HepG2 (cell line): ENCODE results near the gene FAS. TPM values are rescaled to one million over a fixed set of nuclear protein-coding genes. Genes with fewer than 3 reads are reported as not detected.

ENCODE experiments used
- ATAC-seq: fragments of 200-7000 bp; cut with Tn5 transposase; 3 replicates; pipeline ENCODE4 v1.9.1; 2020; ENCODE audit warnings: mild to moderate bottlenecking, moderate library complexity
- BruUV-seq: library from RNA; stranded (reverse); fragments of 400-500 nt; replicated peaks from 2 replicates; lab custom pipeline; 2021; lab: Mats Ljungman, UMichigan
- CTCF ChIA-PET: fragments of 300-600 bp; formaldehyde crosslinking; extraction: SDS; loops from one replicate; lab custom pipeline; 2021; ENCODE audit warnings: low total read pairs, inconsistent platforms, low intra/inter-chr PET ratio; lab: Yijun Ruan, JAX
- POLR2A ChIA-PET: fragments of 350-600 bp; sonication (Branson Sonifier 250); formaldehyde crosslinking; loops from one replicate; lab custom pipeline; 2020; ENCODE audit warnings: antibody characterized with exemption, inconsistent platforms; lab: Yijun Ruan, JAX
- DNase-seq: peaks from one replicate; pipeline ENCODE4 v3.0.0-alpha.2; 2015; ENCODE audit warnings: low spot score
- FAIRE-seq: peaks from 3 replicates; lab custom pipeline; 2011; peaks lifted over from hg19 to GRCh38; lab: Jason Lieb, UNC
- H2AFZ ChIP-seq: one replicate; pipeline ENCODE4 v1.6.1; 2011; ENCODE audit warnings: low read length, inconsistent platforms
- H3K27ac ChIP-seq: fragments of 300-600 bp; 3 replicates; pipeline ENCODE4 v1.8.0; 2011; ENCODE audit warnings: mixed run types, mild to moderate bottlenecking, mixed read lengths, low read length, inconsistent platforms; ENCODE audit not compliant: insufficient read depth; ENCODE audit errors: extremely low read length
- H3K27me3 ChIP-seq, 2 experiments: fragments of 200-600 bp in 1 of 2; 2 replicates in 1 of 2; 3 replicates in 1 of 2; pipeline versions ENCODE4 v1.6.0 to v1.8.0; 2011; ENCODE audit warnings: low read length in 2 of 2, mild to moderate bottlenecking in 2 of 2, moderate library complexity in 2 of 2, inconsistent platforms in 1 of 2; ENCODE audit not compliant: insufficient read depth in 2 of 2, control insufficient read depth in 1 of 2
- H3K36me3 ChIP-seq, 2 experiments: fragments of 200-600 bp in 1 of 2; replicated peaks in 1 of 2; 2 replicates in 1 of 2; 3 replicates in 1 of 2; pipeline versions ENCODE4 v1.5.1 to v1.8.0; 2011; ENCODE audit warnings: low read length in 2 of 2, inconsistent platforms in 1 of 2; ENCODE audit not compliant: insufficient read depth in 2 of 2, control insufficient read depth in 1 of 2
- H3K4me1 ChIP-seq: 2 replicates; pipeline ENCODE4 v1.5.1; 2012; ENCODE audit warnings: low read length, inconsistent platforms; ENCODE audit not compliant: insufficient read depth
- H3K4me2 ChIP-seq: 2 replicates; pipeline ENCODE4 v1.6.0; 2011; ENCODE audit warnings: low read depth, low read length, inconsistent platforms
- H3K4me3 ChIP-seq, 3 experiments: fragments of 200-600 bp in 1 of 3; sonication (generic), shearing (Covaris generic) in 1 of 3; replicated peaks in 1 of 3; 2 replicates each; pipeline ENCODE4 v1.5.1; 2011 to 2016; ENCODE audit warnings: low read length in 3 of 3, inconsistent platforms in 2 of 3, low read depth in 2 of 3, mild to moderate bottlenecking in 2 of 3, control low read depth in 1 of 3, mixed read lengths in 1 of 3; ENCODE audit not compliant: insufficient read depth in 1 of 3
- H3K79me2 ChIP-seq: one replicate; pipeline ENCODE4 v1.6.1; 2011; ENCODE audit warnings: low read length, inconsistent platforms; ENCODE audit not compliant: insufficient read depth
- H3K9ac ChIP-seq: 2 replicates; pipeline ENCODE4 v1.6.0; 2011; ENCODE audit warnings: mild to moderate bottlenecking, low read depth, low read length, inconsistent platforms; ENCODE audit not compliant: insufficient read depth
- H3K9me3 ChIP-seq: 2 replicates; pipeline ENCODE4 v1.5.1; 2012; ENCODE audit warnings: mild to moderate bottlenecking, low read length
- H4K20me1 ChIP-seq: 2 replicates; pipeline ENCODE4 v1.6.0; 2011; ENCODE audit warnings: inconsistent platforms, mild to moderate bottlenecking, low read length, moderate library complexity; ENCODE audit not compliant: insufficient read depth
- EHMT2 ChIP-seq: fragments of 200-600 bp; sonication (generic); IDR thresholded peaks from 2 replicates; pipeline ENCODE4 v1.7.0; 2017; ENCODE audit warnings: antibody characterized with exemption, low read depth, low read length, borderline replicate concordance
- HNRNPUL1 ChIP-seq: fragments of 200-400 bp; formaldehyde crosslinking; IDR thresholded peaks from 2 replicates; pipeline ENCODE4 v1.6.1; 2017; ENCODE audit warnings: low read depth, mild to moderate bottlenecking, low read length, moderate library complexity
- KDM3A ChIP-seq: IDR thresholded peaks from 2 replicates; pipeline ENCODE4 v1.6.1; 2018; ENCODE audit warnings: low read depth, missing compliant biosample characterization
- KDM5A ChIP-seq: fragments of 200-600 bp; sonication (generic); IDR thresholded peaks from 2 replicates; pipeline ENCODE4 v1.7.0; 2018; ENCODE audit warnings: antibody characterized with exemption, mild to moderate bottlenecking, low read length, borderline replicate concordance
- MYNN ChIP-seq: sonication (generic); formaldehyde crosslinking; IDR thresholded peaks from 2 replicates; pipeline ENCODE4 v1.4.0; 2020; ENCODE audit warnings: mild to moderate bottlenecking, low read depth, missing genetic modification reagents
- PHF21A ChIP-seq: sonication (generic); formaldehyde crosslinking; IDR thresholded peaks from 2 replicates; pipeline ENCODE4 v1.5.0; 2020; ENCODE audit warnings: mild to moderate bottlenecking, missing genetic modification reagents
- RNF2 ChIP-seq: fragments of 450-650 bp; conservative IDR thresholded peaks from 2 replicates; pipeline ENCODE4 v1.6.1; 2016; ENCODE audit warnings: low read depth
- SMAD9 ChIP-seq: sonication (generic); formaldehyde crosslinking; IDR thresholded peaks from 2 replicates; pipeline ENCODE4 v1.5.1; 2020; ENCODE audit warnings: mild to moderate bottlenecking, missing genetic modification reagents
- ZFP37 ChIP-seq: sonication (generic); formaldehyde crosslinking; IDR thresholded peaks from 2 replicates; pipeline ENCODE4 v1.4.0; 2020; ENCODE audit warnings: missing genetic modification reagents, borderline replicate concordance
- ZNF124 ChIP-seq: sonication (generic); formaldehyde crosslinking; IDR thresholded peaks from 2 replicates; pipeline ENCODE4 v1.4.0; 2020; ENCODE audit warnings: missing genetic modification reagents
- ZNF737 ChIP-seq: sonication (generic); formaldehyde crosslinking; IDR thresholded peaks from 2 replicates; pipeline ENCODE4 v1.5.0; 2020; ENCODE audit warnings: missing genetic modification reagents, mild to moderate bottlenecking, borderline replicate concordance
- ZSCAN21 ChIP-seq: sonication (generic); formaldehyde crosslinking; IDR thresholded peaks from 2 replicates; pipeline ENCODE4 v1.8.0; 2022; ENCODE audit warnings: mild to moderate bottlenecking, missing genetic modification reagents, moderate library complexity, borderline replicate concordance
- WGBS: methylation state at CpG from one replicate; pipeline ENCODE4 v1.1.6; 2017; ENCODE audit warnings: low lambda C conversion rate; 5-methylcytosine and 5-hydroxymethylcytosine counted together
- in situ Hi-C: cut with HindIII; loops from 2 replicates; pipeline ENCODE4 v1.10.0; 2017; ENCODE audit warnings: low pct_unique_long_range_greater_than_20kb; ENCODE audit not compliant: extremely low pct_ligation_motif_present
- intact Hi-C: fragments of 100-400 bp; cut with micrococcal nuclease; formaldehyde crosslinking; loops from one replicate; pipeline ENCODE4 v1.10.0; 2022; ENCODE audit not compliant: unreplicated experiment
- polyA plus RNA-seq, 8 experiments: library from polyadenylated mRNA; depleted of rRNA in 3 of 8; stranded (reverse) in 7 of 8; unstranded in 1 of 8; fragments of >200 nt; fragmentation: Illumina TruSeq in 4 of 8; extraction: Trizol in 4 of 8; gene quantifications; 2 replicates each; pipeline versions ENCODE4 v1.2.1 to v1.2.3, GENCODE V29; 2011 to 2016; ENCODE audit warnings: low read depth in 4 of 8, missing spikeins in 1 of 8, mixed read lengths in 1 of 8; ENCODE audit not compliant: insufficient read depth in 1 of 8
- total RNA-seq, 5 experiments: library from RNA; depleted of rRNA; stranded (reverse); fragments of >200 nt; fragmentation: Illumina TruSeq; extraction: Trizol; gene quantifications; 2 replicates each; pipeline ENCODE4 v1.2.3, GENCODE V29; 2016; ENCODE audit warnings: low read depth in 1 of 5
- TF ChIP-seq, protein P1 (sequence below): sonication (generic); formaldehyde crosslinking; IDR thresholded peaks from 2 replicates; pipeline ENCODE4 v1.4.0; 2020; ENCODE audit warnings: low read depth, mild to moderate bottlenecking, missing genetic modification reagents
- TF ChIP-seq, protein P2 (sequence below): IDR thresholded peaks from 2 replicates; pipeline ENCODE4 v1.6.1; 2016

FAS gene
- total and polyA plus RNA-seq, 2 of the 13 experiments (the other 11 are each of a cell fraction or from before 2014, with no cell fraction given) = 5.9 to 17.9 TPM

DNA sequence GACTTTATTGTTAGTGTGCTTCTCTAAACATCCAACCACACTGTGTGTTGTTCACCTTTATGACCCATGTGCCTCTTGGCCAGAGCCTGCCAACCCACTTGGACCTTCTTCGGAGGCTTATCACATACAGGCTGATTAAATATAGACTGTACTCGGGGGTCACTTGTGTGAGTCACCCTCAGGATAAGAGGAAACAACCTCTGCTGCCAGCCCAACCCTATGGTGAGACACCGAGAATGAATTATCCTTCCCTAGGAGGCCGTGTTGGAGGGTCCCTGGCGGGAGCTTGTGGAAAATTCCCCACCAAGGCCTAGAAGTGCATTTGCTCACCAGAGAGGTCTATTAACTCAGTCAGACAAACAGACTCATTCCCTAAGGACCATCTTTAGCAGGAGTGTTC, 63.0 kb downstream of the FAS start:
- in situ Hi-C loops = no loop called here
- TF ChIP-seq ZSCAN21 (CRISPR knock-in tag) (no peak), ZNF124 (CRISPR knock-in tag) (no peak), EHMT2 (no peak), ZFP37 (CRISPR knock-in tag) (no peak), SMAD9 (CRISPR knock-in tag) (no peak), KDM3A (CRISPR knock-in tag) (no peak), PHF21A (no peak), MYNN (CRISPR knock-in tag) (no peak), RNF2 (no peak), ZNF737 (CRISPR knock-in tag) (no peak), HNRNPUL1 (no peak), KDM5A (no peak)
- TF ChIP-seq, protein P1, sequence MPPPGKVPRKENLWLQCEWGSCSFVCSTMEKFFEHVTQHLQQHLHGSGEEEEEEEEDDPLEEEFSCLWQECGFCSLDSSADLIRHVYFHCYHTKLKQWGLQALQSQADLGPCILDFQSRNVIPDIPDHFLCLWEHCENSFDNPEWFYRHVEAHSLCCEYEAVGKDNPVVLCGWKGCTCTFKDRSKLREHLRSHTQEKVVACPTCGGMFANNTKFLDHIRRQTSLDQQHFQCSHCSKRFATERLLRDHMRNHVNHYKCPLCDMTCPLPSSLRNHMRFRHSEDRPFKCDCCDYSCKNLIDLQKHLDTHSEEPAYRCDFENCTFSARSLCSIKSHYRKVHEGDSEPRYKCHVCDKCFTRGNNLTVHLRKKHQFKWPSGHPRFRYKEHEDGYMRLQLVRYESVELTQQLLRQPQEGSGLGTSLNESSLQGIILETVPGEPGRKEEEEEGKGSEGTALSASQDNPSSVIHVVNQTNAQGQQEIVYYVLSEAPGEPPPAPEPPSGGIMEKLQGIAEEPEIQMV = no peak
- TF ChIP-seq, protein P2, sequence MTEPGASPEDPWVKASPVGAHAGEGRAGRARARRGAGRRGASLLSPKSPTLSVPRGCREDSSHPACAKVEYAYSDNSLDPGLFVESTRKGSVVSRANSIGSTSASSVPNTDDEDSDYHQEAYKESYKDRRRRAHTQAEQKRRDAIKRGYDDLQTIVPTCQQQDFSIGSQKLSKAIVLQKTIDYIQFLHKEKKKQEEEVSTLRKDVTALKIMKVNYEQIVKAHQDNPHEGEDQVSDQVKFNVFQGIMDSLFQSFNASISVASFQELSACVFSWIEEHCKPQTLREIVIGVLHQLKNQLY (CRISPR knock-in tag) = no peak
- TF ChIP-seq, all 625 proteins: peak for 0
- CTCF ChIA-PET = no interaction called here
- Histone ChIP-seq H3K9ac (no peak overlapping the region), H3K4me2 (no peak overlapping the region), H3K4me3 (no peak overlapping the region), H4K20me1 (no peaks in the 10 kb centered on the region), H3K4me1 (no peaks in the 10 kb centered on the region), H3K79me2 (no peaks in the 10 kb centered on the region), H3K9me3 (no peaks in the 10 kb centered on the region), H3K27me3 (no peaks in the 10 kb centered on the region), H2AFZ (no peak overlapping the region), H3K36me3 (no peaks in the 10 kb centered on the region), H3K27ac (no peak overlapping the region)
- no peak for ATAC-seq
- no TSS peak for BruUV-seq
- intact Hi-C loops = no loop called here
- WGBS = 34% methylated on average over 2 of the region's 5 CpGs
- POLR2A ChIA-PET = no interaction called here
- no peak for FAIRE-seq
- DNase-seq = no peak
